ENCODE measurements around the gene HERC4. TPM values are rescaled to one million over a fixed set of nuclear protein-coding genes. Genes with fewer than 3 reads are reported as not detected.

Gene HERC4
- total RNA-seq, 1 donor from 2014 or later = 74.2 TPM

DNA sequence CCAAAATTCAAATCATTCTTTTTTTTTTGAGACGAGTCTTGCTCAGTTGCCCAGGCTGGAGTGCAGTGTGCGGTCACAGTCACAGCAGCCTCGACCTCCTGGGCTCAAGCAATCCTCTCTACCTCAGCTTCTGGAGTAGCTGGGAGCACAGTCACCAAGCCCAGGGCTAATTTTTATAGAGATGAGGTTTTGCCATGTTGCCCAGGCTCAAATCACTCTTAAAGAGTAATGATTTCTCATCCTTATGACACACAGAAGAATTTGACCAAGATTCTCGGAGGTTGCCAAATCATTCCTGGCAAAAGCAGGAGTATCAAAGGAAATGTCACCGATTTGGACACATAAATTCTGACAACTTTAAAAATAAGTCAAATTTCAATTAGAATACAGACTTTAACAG lies 151.5 kb downstream of the HERC4 start:
- H3K9me3 ChIP-seq (ENCODE audit: low read depth) = no peaks in the 10 kb centered on the region
- H3K4me1 ChIP-seq = no peaks in the 10 kb centered on the region
- no peaks in the 10 kb centered on the region for H3K4me1 Mint-ChIP-seq
- H3K4me3 ChIP-seq = no peak overlapping the region
- no peak overlapping the region for H3K27ac ChIP-seq
- H3K9me3 Mint-ChIP-seq = no peaks in the 10 kb centered on the region
- H2AFZ ChIP-seq (replicated peaks) = no peak overlapping the region
- peaks cover 15% of the 10 kb centered on the region for H3F3A ChIP-seq (ENCODE audit: low read depth)
- no peak overlapping the region for H3K27ac Mint-ChIP-seq
- H3K4me3 Mint-ChIP-seq = no peak overlapping the region
- H3K79me2 ChIP-seq (ENCODE audit: low read depth) = no peaks in the 10 kb centered on the region
- H3K9ac ChIP-seq = no peak overlapping the region
- H3K27me3 ChIP-seq = no peaks in the 10 kb centered on the region
- H4K20me1 ChIP-seq (ENCODE audit: low read depth) = peaks cover 3% of the 10 kb centered on the region
- TF ChIP-seq, protein P1, sequence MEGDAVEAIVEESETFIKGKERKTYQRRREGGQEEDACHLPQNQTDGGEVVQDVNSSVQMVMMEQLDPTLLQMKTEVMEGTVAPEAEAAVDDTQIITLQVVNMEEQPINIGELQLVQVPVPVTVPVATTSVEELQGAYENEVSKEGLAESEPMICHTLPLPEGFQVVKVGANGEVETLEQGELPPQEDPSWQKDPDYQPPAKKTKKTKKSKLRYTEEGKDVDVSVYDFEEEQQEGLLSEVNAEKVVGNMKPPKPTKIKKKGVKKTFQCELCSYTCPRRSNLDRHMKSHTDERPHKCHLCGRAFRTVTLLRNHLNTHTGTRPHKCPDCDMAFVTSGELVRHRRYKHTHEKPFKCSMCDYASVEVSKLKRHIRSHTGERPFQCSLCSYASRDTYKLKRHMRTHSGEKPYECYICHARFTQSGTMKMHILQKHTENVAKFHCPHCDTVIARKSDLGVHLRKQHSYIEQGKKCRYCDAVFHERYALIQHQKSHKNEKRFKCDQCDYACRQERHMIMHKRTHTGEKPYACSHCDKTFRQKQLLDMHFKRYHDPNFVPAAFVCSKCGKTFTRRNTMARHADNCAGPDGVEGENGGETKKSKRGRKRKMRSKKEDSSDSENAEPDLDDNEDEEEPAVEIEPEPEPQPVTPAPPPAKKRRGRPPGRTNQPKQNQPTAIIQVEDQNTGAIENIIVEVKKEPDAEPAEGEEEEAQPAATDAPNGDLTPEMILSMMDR (IDR thresholded peaks at IDR 0.05) = no peak
- no peak for TF ChIP-seq EZH2phosphoT487 (IDR thresholded peaks at IDR 0.05)
- TF ChIP-seq EZH2 (IDR thresholded peaks at IDR 0.05) = no peak
- DNase-seq (ENCODE audit: low spot score) = no peak
- H3K36me3 ChIP-seq = no peaks in the 10 kb centered on the region
- H3K27me3 Mint-ChIP-seq (ENCODE audit: insufficient read depth, low read depth) = no peaks in the 10 kb centered on the region
- H3K4me2 ChIP-seq = no peak overlapping the region
- H3K36me3 Mint-ChIP-seq = peaks cover 8% of the 10 kb centered on the region

DNA sequence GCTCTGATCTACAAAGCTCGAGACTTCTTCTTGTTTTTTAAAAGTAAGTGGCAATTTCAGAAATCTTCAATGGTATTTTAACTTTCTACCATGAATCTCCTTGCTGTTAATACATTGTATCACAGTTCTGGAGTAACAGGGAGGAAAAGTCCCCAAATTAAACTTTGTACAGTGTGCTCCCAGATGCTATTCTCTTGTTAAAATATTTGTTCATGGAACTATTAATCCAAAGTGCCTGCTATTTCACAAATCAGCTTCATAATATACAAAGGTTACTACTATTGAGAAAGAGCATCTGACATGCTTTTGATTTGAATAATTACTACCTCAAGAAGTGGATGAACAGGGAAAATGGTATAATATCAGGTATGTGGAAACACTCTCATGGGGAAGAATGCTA lies 154.0 kb downstream of the HERC4 start:
- no peaks in the 10 kb centered on the region for H3K9me3 Mint-ChIP-seq
- H3K9me3 ChIP-seq (ENCODE audit: low read depth) = no peaks in the 10 kb centered on the region
- H3K27ac Mint-ChIP-seq = no peak overlapping the region
- peaks cover 4% of the 10 kb centered on the region for H4K20me1 ChIP-seq (ENCODE audit: low read depth)
- no peaks in the 10 kb centered on the region for H3K27me3 Mint-ChIP-seq (ENCODE audit: insufficient read depth, low read depth)
- H3K4me2 ChIP-seq = no peak overlapping the region
- H3K4me1 Mint-ChIP-seq = no peaks in the 10 kb centered on the region
- peaks cover 13% of the 10 kb centered on the region for H3K36me3 Mint-ChIP-seq
- no peak overlapping the region for H3K27ac ChIP-seq
- H3K79me2 ChIP-seq (ENCODE audit: low read depth) = no peaks in the 10 kb centered on the region
- H3K4me3 ChIP-seq = no peak overlapping the region
- H3K27me3 ChIP-seq = no peaks in the 10 kb centered on the region
- no peak overlapping the region for H2AFZ ChIP-seq (replicated peaks)
- H3F3A ChIP-seq (ENCODE audit: low read depth) = peaks cover 33% of the 10 kb centered on the region
- H3K9ac ChIP-seq = no peak overlapping the region
- TF ChIP-seq EZH2phosphoT487 (IDR thresholded peaks at IDR 0.05) (no peak), EZH2 (IDR thresholded peaks at IDR 0.05) (no peak)
- TF ChIP-seq, protein P1 (IDR thresholded peaks at IDR 0.05) = no peak
- DNase-seq (ENCODE audit: low spot score) = no peak
- no peak overlapping the region for H3K4me3 Mint-ChIP-seq
- no peaks in the 10 kb centered on the region for H3K4me1 ChIP-seq
- H3K36me3 ChIP-seq = peaks cover 8% of the 10 kb centered on the region

DNA sequence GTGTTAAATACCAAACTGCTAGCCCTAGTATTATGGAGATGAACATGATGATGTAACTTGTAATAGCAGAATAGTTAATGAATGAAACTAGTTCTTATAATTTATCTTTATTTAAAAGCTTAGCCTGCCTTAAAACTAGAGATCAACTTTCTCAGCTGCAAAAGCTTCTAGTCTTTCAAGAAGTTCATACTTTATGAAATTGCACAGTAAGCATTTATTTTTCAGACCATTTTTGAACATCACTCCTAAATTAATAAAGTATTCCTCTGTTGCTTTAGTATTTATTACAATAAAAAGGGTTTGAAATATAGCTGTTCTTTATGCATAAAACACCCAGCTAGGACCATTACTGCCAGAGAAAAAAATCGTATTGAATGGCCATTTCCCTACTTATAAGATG lies 157.4 kb downstream of the HERC4 start:
- Histone ChIP-seq H3K4me1 (no peaks in the 10 kb centered on the region), H3K27ac (no peak overlapping the region), H2AFZ (replicated peaks) (no peak overlapping the region), H3K27me3 (no peaks in the 10 kb centered on the region), H3K36me3 (peaks cover 18% of the 10 kb centered on the region), H3K4me3 (no peak overlapping the region), H4K20me1 (ENCODE audit: low read depth) (peaks cover 19% of the 10 kb centered on the region), H3K4me2 (no peak overlapping the region), H3K9ac (no peak overlapping the region), H3F3A (ENCODE audit: low read depth) (peaks cover 40% of the 10 kb centered on the region), H3K79me2 (ENCODE audit: low read depth) (peaks cover 10% of the 10 kb centered on the region), H3K9me3 (ENCODE audit: low read depth) (no peaks in the 10 kb centered on the region)
- H3K4me3 Mint-ChIP-seq = no peak overlapping the region
- H3K27me3 Mint-ChIP-seq (ENCODE audit: insufficient read depth, low read depth) = no peaks in the 10 kb centered on the region
- TF ChIP-seq, protein P1 (IDR thresholded peaks at IDR 0.05) = no peak
- TF ChIP-seq EZH2 (IDR thresholded peaks at IDR 0.05) (no peak), EZH2phosphoT487 (IDR thresholded peaks at IDR 0.05) (no peak)
- DNase-seq (ENCODE audit: low spot score) = no peak
- peaks cover 17% of the 10 kb centered on the region for H3K36me3 Mint-ChIP-seq
- H3K27ac Mint-ChIP-seq = no peak overlapping the region
- H3K9me3 Mint-ChIP-seq = no peaks in the 10 kb centered on the region
- no peaks in the 10 kb centered on the region for H3K4me1 Mint-ChIP-seq

Data from neural progenitor cell (in vitro differentiated cells).